HEK293T (cell line): ENCODE measurements around the gene TOE1.

Source experiments
- BHLHE40 ChIP-seq: fragments of 450-650 bp; IDR thresholded peaks from 2 replicates; pipeline ENCODE4 v1.6.1; 2016; ENCODE audit warnings: mild to moderate bottlenecking, moderate library complexity, borderline replicate concordance
- CTBP1 ChIP-seq: fragments of 450-650 bp; IDR thresholded peaks from 2 replicates; pipeline ENCODE4 v1.6.1; 2016; ENCODE audit warnings: borderline replicate concordance
- FOXA1 ChIP-seq: fragments of 450-650 bp; IDR thresholded peaks from 2 replicates; pipeline ENCODE4 v1.6.1; 2016; ENCODE audit warnings: mild to moderate bottlenecking
- FOXM1 ChIP-seq: fragments of 450-650 bp; IDR thresholded peaks from 2 replicates; pipeline ENCODE4 v1.6.1; 2017; ENCODE audit warnings: mild to moderate bottlenecking, borderline replicate concordance
- HDGF ChIP-seq: fragments of 450-650 bp; IDR thresholded peaks from 2 replicates; pipeline ENCODE4 v1.6.1; 2017; ENCODE audit warnings: antibody characterized with exemption, borderline replicate concordance
- NFRKB ChIP-seq: fragments of 450-650 bp; IDR thresholded peaks from 2 replicates; pipeline ENCODE4 v1.6.1; 2016; ENCODE audit warnings: mild to moderate bottlenecking, moderate library complexity
- PKNOX1 ChIP-seq: fragments of 450-650 bp; IDR thresholded peaks from 2 replicates; pipeline ENCODE4 v1.6.1; 2016
- SP1 ChIP-seq: fragments of 450-650 bp; IDR thresholded peaks from 2 replicates; pipeline ENCODE4 v1.6.1; 2017
- SUZ12 ChIP-seq: fragments of 450-650 bp; IDR thresholded peaks from 2 replicates; pipeline ENCODE4 v1.6.1; 2016; ENCODE audit warnings: mild to moderate bottlenecking
- TARDBP ChIP-seq: fragments of 450-650 bp; IDR thresholded peaks from 2 replicates; pipeline ENCODE4 v1.6.1; 2016
- ZNF384 ChIP-seq: fragments of 450-650 bp; IDR thresholded peaks from 2 replicates; pipeline ENCODE4 v1.6.1; 2016

DNA sequence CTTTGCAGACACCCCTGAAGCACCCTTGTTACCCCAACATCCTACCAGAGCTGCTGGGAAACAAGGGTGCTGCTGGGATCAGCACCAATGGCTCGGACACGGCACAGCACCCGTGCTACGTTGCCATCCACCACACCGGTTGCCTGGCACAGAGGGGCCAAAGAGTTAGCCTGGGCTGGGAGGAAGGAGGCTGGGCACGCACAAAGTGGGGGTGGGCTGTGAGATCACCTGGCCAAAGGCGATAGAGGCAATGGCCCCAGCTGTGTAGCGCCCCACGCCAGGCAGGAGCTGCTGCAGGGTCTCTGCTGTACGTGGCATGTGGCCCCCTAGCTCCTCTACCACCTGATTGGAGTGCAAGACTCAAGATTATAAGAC, 7.6 kb upstream of the TOE1 start:
- TF ChIP-seq ZNF384 (no peak), CTBP1 (no peak), SUZ12 (no peak), FOXM1 (no peak), BHLHE40 (no peak), SP1 (no peak), FOXA1 (no peak), NFRKB (no peak), HDGF (no peak), PKNOX1 (no peak), TARDBP (no peak)
